AML-193 (cell line): ENCODE measurements around the gene LRG1.

Experiments used
- DNase-seq, 2 experiments: peaks; one replicate each; lab custom pipeline; 2025; lab: John Stamatoyannopoulos, UW

The LRG1 gene

GRCh38 chr19:4495471-4495870, 44.4 kb downstream of the LRG1 start:
- no peak for DNase-seq

- DNase-seq: no peak
Measured at GRCh38 chr19:4494691-4495064, 45.2 kb downstream of the LRG1 start.

- no peak for DNase-seq
Measured at GRCh38 chr19:4493929-4494690, 45.7 kb downstream of the LRG1 start.

GRCh38 chr19:4493104-4493928, 46.5 kb downstream of the LRG1 start:
- DNase-seq: no peak

GRCh38 chr19:4492337-4493103, 47.3 kb downstream of the LRG1 start:
- no peak for DNase-seq

- no peak for DNase-seq
Measured at GRCh38 chr19:4491446-4491845, 48.4 kb downstream of the LRG1 start.

- no peak for DNase-seq
Measured at GRCh38 chr19:4488496-4488895, 51.3 kb downstream of the LRG1 start.

GRCh38 chr19:4487572-4487971, 52.3 kb downstream of the LRG1 start:
- no peak for DNase-seq
